ENCODE results near the gene MAGI1. TPM values are rescaled to one million over a fixed set of nuclear protein-coding genes. Genes with fewer than 3 reads are reported as not detected.
"Not testable (repeated sequence)": the region's sequence is repeated elsewhere in the genome, so short reads cannot be mapped to it uniquely, and the experiment has no call there.

MAGI1 gene
- total RNA-seq, 4 donors from 2014 or later: 49.5 to 72.1 (median 67.6) TPM

GRCh38 chr3:65548848-65549625 is 489.7 kb downstream of the MAGI1 start:
- Histone ChIP-seq H3K4me1 (peaks cover 0 to 14% (median 0%) of the 10 kb centered on the region in 4 donors), H3K4me3 (peak overlapping the region in 3 of 4 donors; percentile 23 to 58 (median 45)), H3K27me3 (no peaks in the 10 kb centered on the region), H3K9me3 (no peaks in the 10 kb centered on the region), H3K36me3 (no peaks in the 10 kb centered on the region), H3K27ac (peak overlapping the region in 1 of 4 donors; percentile 19)
- DNase-seq: peak in 1 of 3 donors; percentile 58
- TF ChIP-seq, protein P1, sequence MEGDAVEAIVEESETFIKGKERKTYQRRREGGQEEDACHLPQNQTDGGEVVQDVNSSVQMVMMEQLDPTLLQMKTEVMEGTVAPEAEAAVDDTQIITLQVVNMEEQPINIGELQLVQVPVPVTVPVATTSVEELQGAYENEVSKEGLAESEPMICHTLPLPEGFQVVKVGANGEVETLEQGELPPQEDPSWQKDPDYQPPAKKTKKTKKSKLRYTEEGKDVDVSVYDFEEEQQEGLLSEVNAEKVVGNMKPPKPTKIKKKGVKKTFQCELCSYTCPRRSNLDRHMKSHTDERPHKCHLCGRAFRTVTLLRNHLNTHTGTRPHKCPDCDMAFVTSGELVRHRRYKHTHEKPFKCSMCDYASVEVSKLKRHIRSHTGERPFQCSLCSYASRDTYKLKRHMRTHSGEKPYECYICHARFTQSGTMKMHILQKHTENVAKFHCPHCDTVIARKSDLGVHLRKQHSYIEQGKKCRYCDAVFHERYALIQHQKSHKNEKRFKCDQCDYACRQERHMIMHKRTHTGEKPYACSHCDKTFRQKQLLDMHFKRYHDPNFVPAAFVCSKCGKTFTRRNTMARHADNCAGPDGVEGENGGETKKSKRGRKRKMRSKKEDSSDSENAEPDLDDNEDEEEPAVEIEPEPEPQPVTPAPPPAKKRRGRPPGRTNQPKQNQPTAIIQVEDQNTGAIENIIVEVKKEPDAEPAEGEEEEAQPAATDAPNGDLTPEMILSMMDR (IDR thresholded peaks at IDR 0.05): no peak
- no peak for TF ChIP-seq POLR2A (IDR thresholded peaks at IDR 0.05)

GRCh38 chr3:65545429-65545828 is 493.3 kb downstream of the MAGI1 start:
- Histone ChIP-seq H3K36me3 (no peaks in the 10 kb centered on the region), H3K9me3 (no peaks in the 10 kb centered on the region), H3K27ac (no peak overlapping the region), H3K4me3 (no peak overlapping the region), H3K4me1 (peaks cover 0 to 14% (median 0%) of the 10 kb centered on the region in 4 donors), H3K27me3 (no peaks in the 10 kb centered on the region)
- no peak for DNase-seq
- no peak for TF ChIP-seq POLR2A (IDR thresholded peaks at IDR 0.05)
- TF ChIP-seq, protein P1 (IDR thresholded peaks at IDR 0.05): no peak

GRCh38 chr3:65543391-65543790 is 495.3 kb downstream of the MAGI1 start:
- not testable (repeated sequence) for H3K27me3 ChIP-seq, H3K36me3 ChIP-seq, DNase-seq, H3K4me1 ChIP-seq, H3K27ac ChIP-seq, H3K4me3 ChIP-seq, H3K9me3 ChIP-seq

GRCh38 chr3:65540666-65541065 is 498.1 kb downstream of the MAGI1 start:
- H3K27me3 ChIP-seq: no peaks in the 10 kb centered on the region
- no peaks in the 10 kb centered on the region for H3K36me3 ChIP-seq
- no peak overlapping the region for H3K4me3 ChIP-seq
- H3K4me1 ChIP-seq: no peaks in the 10 kb centered on the region
- no peak for TF ChIP-seq POLR2A (IDR thresholded peaks at IDR 0.05)
- TF ChIP-seq, protein P1 (IDR thresholded peaks at IDR 0.05): no peak
- H3K27ac ChIP-seq: no peak overlapping the region
- DNase-seq: no peak
- H3K9me3 ChIP-seq: no peaks in the 10 kb centered on the region

GRCh38 chr3:65539616-65540015 is 499.1 kb downstream of the MAGI1 start:
- no peak overlapping the region for H3K4me3 ChIP-seq

DNA sequence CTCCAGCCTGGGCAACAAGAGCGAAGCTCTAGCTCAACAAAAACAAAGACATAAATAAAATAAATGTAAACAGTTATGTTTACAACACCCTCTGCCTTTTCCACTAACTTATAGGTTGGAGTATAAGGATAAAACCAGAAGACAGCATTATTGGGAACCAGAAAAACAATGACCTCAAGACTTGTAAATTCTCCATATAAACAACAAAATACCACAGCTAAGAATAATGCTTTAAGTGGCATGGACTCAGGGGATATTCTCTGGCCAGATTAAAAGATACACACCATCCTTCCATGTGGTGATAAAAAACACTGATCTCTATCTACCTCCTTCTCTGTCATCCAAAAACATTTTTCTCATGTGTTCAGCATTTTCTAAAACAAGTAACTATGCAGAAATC is 500.6 kb downstream of the MAGI1 start:
- Histone ChIP-seq H3K36me3 (no peaks in the 10 kb centered on the region), H3K4me1 (no peaks in the 10 kb centered on the region)

More at GRCh38 chr3:65539616-65540015, 499.1 kb downstream of the MAGI1 start:
- Histone ChIP-seq H3K9me3 (no peaks in the 10 kb centered on the region), H3K36me3 (no peaks in the 10 kb centered on the region), H3K27me3 (no peaks in the 10 kb centered on the region), H3K4me1 (no peaks in the 10 kb centered on the region), H3K27ac (no peak overlapping the region)
- DNase-seq: no peak
- TF ChIP-seq POLR2A (IDR thresholded peaks at IDR 0.05): no peak
- TF ChIP-seq, protein P1 (IDR thresholded peaks at IDR 0.05): no peak

More for the DNA sequence above, 500.6 kb downstream of the MAGI1 start:
- no peaks in the 10 kb centered on the region for H3K9me3 ChIP-seq
- H3K27me3 ChIP-seq: no peaks in the 10 kb centered on the region
- H3K4me3 ChIP-seq: no peak overlapping the region
- no peak for DNase-seq
- TF ChIP-seq, protein P1 (IDR thresholded peaks at IDR 0.05): no peak
- no peak for TF ChIP-seq POLR2A (IDR thresholded peaks at IDR 0.05)
- no peak overlapping the region for H3K27ac ChIP-seq
